Stimulated activated CD8-positive, alpha-beta memory T cell treated with anti-CD3 and anti-CD28 coated beads, Interleukin-15, amount 100 ng/mL, for 48 hours (primary cell): Measurements from ENCODE around the gene NTM.

ENCODE experiments used
- DNase-seq, 2 donors: peaks; one replicate each; pipeline ENCODE4 v3.0.0-alpha.2; 2020; ENCODE audit warnings: low read depth in 2 of 2

The NTM gene

GRCh38 chr11:131601586-131601985 is 231.2 kb downstream of the NTM start:
- DNase-seq: no peak

DNA sequence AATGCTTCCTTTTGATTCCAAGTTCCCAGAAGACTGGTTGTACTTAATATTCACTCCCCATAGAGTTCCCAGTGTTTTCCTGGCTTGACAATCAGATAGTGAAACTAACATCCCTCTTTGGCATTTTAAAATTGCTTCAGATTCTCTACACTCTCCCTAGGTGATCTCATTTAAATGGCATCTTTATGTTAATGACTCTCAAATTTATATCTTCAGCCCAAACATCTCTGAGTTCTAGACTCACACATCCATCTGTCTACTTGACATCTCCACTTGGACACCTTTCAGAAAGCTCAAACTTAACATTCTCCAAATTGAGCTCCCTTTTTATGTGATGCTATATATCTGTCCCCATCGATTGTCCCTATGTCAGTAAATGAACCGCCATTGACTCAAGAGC is 232.0 kb downstream of the NTM start:
- DNase-seq: no peak

GRCh38 chr11:131606811-131607335 is 236.5 kb downstream of the NTM start:
- DNase-seq: no peak

- DNase-seq: no peak
Observed at GRCh38 chr11:131609337-131609736, 238.9 kb downstream of the NTM start.

- no peak for DNase-seq
Observed at GRCh38 chr11:131609921-131610320, 239.5 kb downstream of the NTM start.

DNA sequence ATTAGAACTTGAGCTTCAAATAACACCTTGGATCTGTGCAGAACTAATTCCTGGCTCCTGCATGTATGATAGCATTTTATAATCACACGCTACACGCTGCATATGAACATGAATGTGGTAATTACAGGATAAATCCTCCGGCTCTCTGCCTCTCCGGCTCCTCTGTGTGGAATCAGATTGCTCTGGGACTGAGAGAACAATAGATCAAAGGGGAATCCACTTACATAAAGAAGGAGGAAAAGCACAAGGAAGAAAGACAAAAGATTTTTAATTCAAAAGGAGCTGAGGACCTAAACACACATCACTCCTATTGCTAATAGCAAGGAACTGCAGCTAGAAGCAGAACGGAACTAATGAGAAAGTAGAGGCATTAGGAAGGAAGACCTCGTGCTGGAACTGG is 240.9 kb downstream of the NTM start:
- no peak for DNase-seq

DNA sequence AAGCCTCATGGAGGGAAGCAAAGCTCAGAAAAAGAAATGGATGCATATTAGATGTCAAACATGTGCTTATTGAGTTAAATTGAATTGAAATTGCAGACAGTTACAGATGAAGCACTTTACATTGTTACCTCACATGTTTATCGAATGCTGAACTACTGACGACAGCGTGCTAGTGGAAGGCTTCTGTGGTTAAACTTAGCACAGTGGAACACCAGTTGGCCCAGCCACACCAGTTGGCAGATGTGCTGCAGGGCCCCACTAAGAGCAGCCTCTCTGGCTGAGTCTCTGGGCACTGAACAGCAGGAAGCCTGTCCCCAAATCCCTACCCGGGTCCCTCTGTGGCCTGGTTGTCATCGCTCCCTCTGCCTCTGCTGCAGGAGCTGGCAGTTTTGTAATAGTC is 242.1 kb downstream of the NTM start:
- DNase-seq: no peak

GRCh38 chr11:131614631-131615030 is 244.2 kb downstream of the NTM start:
- DNase-seq: no peak

GRCh38 chr11:131615611-131616010 is 245.2 kb downstream of the NTM start:
- no peak for DNase-seq

DNA sequence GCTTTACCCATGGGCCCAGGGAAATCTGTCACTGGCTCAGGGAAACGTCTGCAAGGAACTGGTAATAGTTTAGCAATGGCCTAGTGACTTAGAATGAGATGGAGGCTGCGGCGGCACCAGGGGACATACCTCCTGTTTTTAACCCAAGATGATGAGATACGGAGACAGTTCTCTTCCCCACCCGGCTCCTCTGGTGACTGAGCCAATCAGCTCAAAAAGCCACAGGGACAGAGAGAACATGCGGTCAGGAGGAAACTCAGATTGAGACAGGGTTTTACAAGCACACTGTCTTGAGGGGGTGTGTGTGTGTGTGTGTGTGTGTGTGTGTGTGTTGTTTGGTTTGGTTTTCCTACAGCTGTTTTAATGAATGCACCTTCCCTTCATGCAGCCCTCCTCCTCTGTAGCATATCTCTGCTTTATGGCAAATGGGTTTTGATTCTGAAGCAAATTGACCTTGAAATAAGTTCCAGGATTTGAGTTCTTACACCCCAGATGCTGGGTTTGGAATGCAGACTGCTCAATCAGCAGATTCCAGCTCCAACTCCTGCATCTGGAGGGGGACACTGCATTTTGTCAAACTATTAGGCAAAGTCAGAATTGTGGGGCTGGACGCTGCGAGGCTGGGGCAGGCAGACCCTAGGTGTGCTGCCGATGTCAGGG is 246.2 kb downstream of the NTM start:
- no peak for DNase-seq

DNA sequence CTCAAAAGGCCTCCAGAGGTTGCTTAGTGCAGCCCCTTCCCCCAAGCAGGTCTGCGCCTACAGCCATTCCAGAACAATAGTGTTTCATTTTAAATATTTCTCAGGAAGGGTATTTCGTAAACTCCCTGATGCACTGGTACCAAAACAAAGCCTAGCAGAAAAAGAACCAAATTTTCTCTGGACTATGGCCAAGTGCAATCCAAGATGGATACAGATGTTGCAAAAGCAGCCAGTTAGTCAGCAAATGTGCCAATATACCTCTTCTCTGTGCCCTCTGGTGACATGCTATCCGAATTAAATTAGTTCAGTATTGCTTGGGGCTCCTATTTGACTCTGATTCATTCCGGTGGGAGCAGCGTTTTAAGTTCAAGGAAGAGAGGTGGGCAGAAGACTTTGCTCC is 247.8 kb downstream of the NTM start:
- DNase-seq: no peak

DNA sequence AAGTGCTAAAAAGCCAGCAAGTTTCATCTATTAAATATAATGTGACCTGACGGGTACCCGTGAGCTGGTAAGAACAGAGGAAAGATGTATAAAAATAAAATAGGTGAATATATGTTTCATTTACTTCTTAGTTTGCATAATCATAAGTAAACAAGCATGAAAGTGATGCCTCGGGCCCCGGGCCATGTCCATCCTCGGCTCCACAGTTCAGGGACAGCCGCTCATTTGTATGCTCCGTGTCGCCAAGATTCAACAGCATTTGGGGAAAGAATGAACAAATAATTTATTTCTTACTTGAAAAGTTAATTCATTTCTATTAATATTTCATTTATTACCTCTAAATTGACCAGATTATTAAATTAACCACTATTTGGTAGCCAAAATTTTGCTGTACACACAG is 251.8 kb downstream of the NTM start:
- no peak for DNase-seq

DNA sequence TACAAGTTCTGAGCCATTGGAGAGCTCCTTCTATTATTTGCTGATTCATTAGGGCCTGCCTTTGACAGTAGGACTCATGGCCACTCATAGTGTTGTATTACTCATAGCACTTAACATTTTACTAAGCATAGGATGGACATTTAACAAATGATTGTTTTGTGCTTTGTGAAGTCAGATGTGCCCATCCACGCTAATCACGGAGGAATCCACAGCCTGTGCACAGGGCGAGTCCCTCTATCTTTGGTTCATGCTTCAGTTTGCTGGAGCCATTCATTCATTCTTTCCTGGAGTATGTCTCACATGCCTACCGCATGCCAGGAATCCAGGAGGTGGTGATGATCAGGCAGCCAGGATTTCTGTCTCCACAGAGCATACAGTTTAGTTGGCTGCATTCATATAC is 254.1 kb downstream of the NTM start:
- DNase-seq: no peak

DNA sequence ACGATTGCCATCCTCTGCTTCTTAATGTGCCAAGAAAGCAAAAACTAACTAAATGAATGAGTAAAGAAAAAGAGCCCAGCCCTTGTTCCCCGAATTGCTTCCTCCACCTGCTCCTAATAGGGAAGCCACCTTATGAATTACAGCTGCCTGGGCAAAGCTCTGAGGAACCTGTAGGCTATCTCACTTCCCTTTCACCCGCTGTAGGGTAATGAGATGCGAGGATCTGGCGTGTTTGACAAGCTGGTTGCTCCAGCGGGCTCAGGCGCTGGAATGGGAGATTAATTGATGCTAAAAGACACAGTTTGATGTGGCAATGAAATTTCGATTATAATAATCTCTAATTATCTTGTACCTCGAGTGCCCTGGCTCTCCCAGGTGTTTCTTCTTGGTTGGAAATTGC is 256.4 kb downstream of the NTM start:
- no peak for DNase-seq

DNA sequence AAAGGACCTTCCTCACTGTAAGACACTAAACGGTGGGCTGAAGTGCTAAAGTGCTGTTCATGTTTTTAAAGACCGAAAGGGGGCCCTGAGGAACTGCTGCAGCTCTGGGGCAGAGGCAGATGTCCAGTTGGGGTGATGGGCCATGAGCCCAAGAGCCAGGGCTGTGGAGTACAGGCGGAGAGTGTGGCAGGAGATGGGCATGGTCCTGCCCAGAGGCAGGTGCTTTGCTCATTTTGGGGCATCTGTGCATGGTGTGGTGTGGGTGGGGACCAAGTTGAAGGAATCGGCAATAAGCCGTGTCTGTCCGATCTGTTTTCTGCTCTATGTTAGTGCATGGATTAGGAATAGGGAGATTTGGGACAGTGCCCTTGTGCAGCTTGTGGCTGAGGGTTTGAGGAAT is 258.3 kb downstream of the NTM start:
- DNase-seq: no peak

- DNase-seq: no peak
Observed at GRCh38 chr11:131629925-131630540, 259.6 kb downstream of the NTM start.

DNA sequence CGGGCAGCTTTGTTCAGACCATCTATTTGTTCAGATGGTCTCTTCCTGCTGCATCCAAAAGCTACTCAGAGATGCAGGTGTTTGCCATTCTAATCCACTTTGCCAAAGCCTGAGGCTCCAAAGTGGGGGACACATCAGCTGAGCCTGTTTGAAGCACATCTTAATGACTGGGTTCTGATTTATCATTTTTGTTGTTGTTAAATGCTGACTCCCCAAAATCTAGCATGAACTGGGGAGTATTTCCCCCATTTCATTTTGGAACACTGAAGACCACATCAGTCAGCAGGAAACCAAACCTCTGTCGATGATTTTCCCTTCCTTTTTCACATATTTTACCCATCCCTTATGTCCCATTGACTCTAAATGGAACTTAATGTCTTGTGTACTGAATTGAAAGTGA is 262.6 kb downstream of the NTM start:
- no peak for DNase-seq

GRCh38 chr11:131633921-131634715 is 263.7 kb downstream of the NTM start:
- no peak for DNase-seq

- DNase-seq: no peak
Observed at GRCh38 chr11:131637469-131638175, 267.2 kb downstream of the NTM start.

DNA sequence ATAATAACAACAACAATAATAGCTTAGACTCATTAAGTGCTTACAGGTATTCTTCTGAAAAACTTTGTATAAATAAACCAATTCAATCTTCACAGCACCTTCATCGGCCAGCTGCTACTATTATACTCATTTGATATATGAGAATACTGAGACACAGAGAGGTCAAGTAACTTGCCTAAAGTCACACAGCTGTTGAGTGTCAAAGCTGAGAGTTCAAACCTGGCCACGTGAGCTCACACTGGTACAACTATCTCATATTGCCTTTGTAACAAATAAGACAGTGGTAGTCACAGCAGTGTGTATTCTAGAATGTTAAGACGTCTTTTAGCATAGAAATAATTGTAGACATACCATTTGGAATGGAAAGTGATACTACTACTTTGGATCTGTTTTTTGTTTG is 268.5 kb downstream of the NTM start:
- no peak for DNase-seq

DNA sequence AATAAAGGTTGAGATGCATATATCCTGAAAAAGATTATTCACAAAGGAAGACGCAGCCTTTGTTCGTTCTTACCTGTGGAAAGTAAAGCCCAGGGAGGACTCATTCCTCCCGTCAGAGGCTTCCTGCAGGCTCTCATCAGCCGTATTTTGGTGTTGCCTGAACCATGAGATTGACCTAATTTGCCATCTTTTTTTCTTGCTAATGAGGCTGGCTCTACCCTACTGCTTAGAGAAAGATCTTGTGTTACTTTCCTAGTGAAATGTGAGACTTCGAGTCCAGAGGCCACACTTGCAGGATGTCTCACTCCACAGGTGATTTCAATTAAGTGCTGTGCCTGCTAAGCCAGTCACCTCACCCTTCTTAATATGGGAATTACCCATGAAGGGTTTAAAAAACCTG is 269.9 kb downstream of the NTM start:
- no peak for DNase-seq
